ENCODE measurements around the gene CCDC110. TPM values are rescaled to one million over a fixed set of nuclear protein-coding genes. Genes with fewer than 3 reads are reported as not detected.

The CCDC110 gene
- total and polyA plus RNA-seq, 2 of the 4 experiments (the other 2 are of a cell fraction) = 0.46 to 0.90 TPM

DNA sequence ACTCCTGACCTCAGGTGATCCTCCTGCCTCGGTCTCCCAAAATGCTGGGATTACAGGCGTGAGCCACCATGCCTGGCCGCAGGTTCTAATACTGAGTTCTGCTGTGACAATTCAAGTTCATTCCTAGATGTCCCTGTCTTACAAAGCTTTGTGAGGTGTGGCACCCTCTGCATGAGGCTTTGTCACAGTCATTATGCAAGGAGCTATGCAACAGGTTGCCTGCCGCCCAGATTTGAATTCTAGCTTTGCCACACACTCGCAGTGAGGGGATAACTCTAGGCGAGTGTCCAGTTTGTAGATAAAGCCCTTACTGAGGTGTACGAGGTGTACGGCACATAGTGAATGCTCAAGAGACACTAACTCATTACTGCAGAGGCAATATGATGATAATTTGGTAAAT is 3.5 kb downstream of the CCDC110 start:
- H2BK15ac ChIP-seq (ENCODE audit: low read depth, low read length) = no peak overlapping the region
- no peak overlapping the region for H2AK5ac ChIP-seq (ENCODE audit: low read depth, low read length)
- DNase-seq (no peak), ATAC-seq (ENCODE audit: low read depth) (no peak)
- H3K9me1 ChIP-seq (ENCODE audit: insufficient read depth, low read length) = peaks cover 7% of the 10 kb centered on the region
- intact Hi-C loops (cut with micrococcal nuclease) = no loop called here
- dilution Hi-C loops (cut with HindIII; ENCODE audit: low sequenced_read_pairs, unreplicated experiment) = no loop called here
- H3K56ac ChIP-seq (ENCODE audit: extremely low read depth, insufficient read depth, low read length) = no peak overlapping the region
- no peak overlapping the region for H2BK5ac ChIP-seq (ENCODE audit: low read depth, low read length, poor library complexity, severe bottlenecking)
- no peak overlapping the region for H2BK120ac ChIP-seq (ENCODE audit: low read depth, low read length)
- H3K4me1 ChIP-seq (ENCODE audit: control insufficient read depth, insufficient read depth, low read length) = peaks cover 13% of the 10 kb centered on the region
- H3K4me3 ChIP-seq (ENCODE audit: insufficient read depth, low read depth, low read length) = no peak overlapping the region
- ChIA-PET CTCF (no interaction called here), POLR2A (ENCODE audit: unreplicated experiment) (no interaction called here)
- no peaks in the 10 kb centered on the region; a peak in 1 of 4 replicates for H3K79me1 ChIP-seq (ENCODE audit: low read depth in 1 of 2, low read length in 2 of 2)
- H3K4ac ChIP-seq (ENCODE audit: low read depth, low read length) = no peak overlapping the region
- H4K91ac ChIP-seq (ENCODE audit: insufficient read depth, low read depth, low read length) = no peak overlapping the region
- no peak overlapping the region for H3K18ac ChIP-seq (ENCODE audit: low read depth, low read length)
- no peak overlapping the region for H4K5ac ChIP-seq (ENCODE audit: low read depth, low read length)
- no TSS peak for BruUV-seq (replicated peaks)
- in situ Hi-C loops (cut with MboI; ENCODE audit: low sequenced_read_pairs) = no loop called here
- H3K36me3 ChIP-seq (ENCODE audit: control insufficient read depth, insufficient read depth, low read length) = no peaks in the 10 kb centered on the region
- H4K20me1 ChIP-seq (ENCODE audit: insufficient read depth, low read length) = no peaks in the 10 kb centered on the region
- no CpG with 5 or more reads among the region's 8 CpGs for WGBS, 2 experiments (ENCODE audit: extremely low coverage in 2 of 2, insufficient read length in 1 of 2)
- no peak overlapping the region for H4K8ac ChIP-seq (ENCODE audit: low read depth in 2 of 2, low read length in 2 of 2)
- TF ChIP-seq RFX5 (IDR thresholded peaks at IDR 0.05; ENCODE audit: low read depth, low read length) = no peak
- TF ChIP-seq BHLHE40 (IDR thresholded peaks at IDR 0.05; ENCODE audit: low read depth, low read length) = no peak
- TF ChIP-seq, protein P1, sequence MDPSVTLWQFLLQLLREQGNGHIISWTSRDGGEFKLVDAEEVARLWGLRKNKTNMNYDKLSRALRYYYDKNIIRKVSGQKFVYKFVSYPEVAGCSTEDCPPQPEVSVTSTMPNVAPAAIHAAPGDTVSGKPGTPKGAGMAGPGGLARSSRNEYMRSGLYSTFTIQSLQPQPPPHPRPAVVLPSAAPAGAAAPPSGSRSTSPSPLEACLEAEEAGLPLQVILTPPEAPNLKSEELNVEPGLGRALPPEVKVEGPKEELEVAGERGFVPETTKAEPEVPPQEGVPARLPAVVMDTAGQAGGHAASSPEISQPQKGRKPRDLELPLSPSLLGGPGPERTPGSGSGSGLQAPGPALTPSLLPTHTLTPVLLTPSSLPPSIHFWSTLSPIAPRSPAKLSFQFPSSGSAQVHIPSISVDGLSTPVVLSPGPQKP (IDR thresholded peaks at IDR 0.05; ENCODE audit: borderline replicate concordance, low read depth, low read length) = no peak
- TF ChIP-seq SMC3 (IDR thresholded peaks at IDR 0.05; ENCODE audit: low read depth, low read length) = no peak
- no peak overlapping the region for H3K14ac ChIP-seq (replicated peaks; ENCODE audit: low read depth, low read length)
- H2AFZ ChIP-seq (replicated peaks; ENCODE audit: low read length, poor library complexity) = no peak overlapping the region
- no peak overlapping the region for H3K23ac ChIP-seq (ENCODE audit: low read depth, low read length)
- H3K27ac ChIP-seq (ENCODE audit: insufficient read depth, low read length) = no peak overlapping the region
- H3K9ac ChIP-seq (ENCODE audit: low read depth, low read length) = no peak overlapping the region
- no peaks in the 10 kb centered on the region for H3K9me3 ChIP-seq (ENCODE audit: control insufficient read depth, insufficient read depth, low read length)
- no peak overlapping the region for H3K4me2 ChIP-seq (ENCODE audit: low read depth, low read length)
- H2AK9ac ChIP-seq (replicated peaks; ENCODE audit: low read depth, low read length, poor library complexity) = no peak overlapping the region
- no peaks in the 10 kb centered on the region for H3K27me3 ChIP-seq (ENCODE audit: control insufficient read depth, insufficient read depth, low read length)
- H2BK20ac ChIP-seq (ENCODE audit: low read depth, low read length) = no peak overlapping the region
